NCI-H2196 treated with DMSO at 0.1 percent for 48 hours (cell line): Measurements from ENCODE around the gene ADD2.

Source experiments
- DNase-seq: peaks from one replicate; lab custom pipeline; 2025; ENCODE audit not compliant: unreplicated experiment; lab: John Stamatoyannopoulos, UW

Gene ADD2

GRCh38 chr2:70726947-70727725 lies 40.9 kb downstream of the ADD2 start:
- DNase-seq, result no peak

- DNase-seq, result no peak
Measured at GRCh38 chr2:70725505-70725904, 42.5 kb downstream of the ADD2 start.

- no peak for DNase-seq
Measured at GRCh38 chr2:70724366-70724765, 43.6 kb downstream of the ADD2 start.

GRCh38 chr2:70723286-70723885 lies 44.6 kb downstream of the ADD2 start:
- DNase-seq, result no peak

GRCh38 chr2:70720124-70720523 lies 47.9 kb downstream of the ADD2 start:
- no peak for DNase-seq

- DNase-seq, result no peak
Measured at GRCh38 chr2:70719231-70719630, 48.8 kb downstream of the ADD2 start.

- DNase-seq, result no peak
Measured at GRCh38 chr2:70718736-70719135, 49.3 kb downstream of the ADD2 start.

- DNase-seq, result no peak
Measured at GRCh38 chr2:70718241-70718640, 49.8 kb downstream of the ADD2 start.

GRCh38 chr2:70717431-70718038 lies 50.5 kb downstream of the ADD2 start:
- no peak for DNase-seq

- no peak for DNase-seq
Measured at GRCh38 chr2:70716951-70717350, 51.0 kb downstream of the ADD2 start.

GRCh38 chr2:70716131-70716743 lies 51.8 kb downstream of the ADD2 start:
- no peak for DNase-seq

- DNase-seq, result no peak
Measured at GRCh38 chr2:70715071-70715985, 52.7 kb downstream of the ADD2 start.

GRCh38 chr2:70714141-70714905 lies 53.7 kb downstream of the ADD2 start:
- DNase-seq, result no peak

GRCh38 chr2:70712916-70713315 lies 55.1 kb downstream of the ADD2 start:
- no peak for DNase-seq

GRCh38 chr2:70711191-70711590 lies 56.8 kb downstream of the ADD2 start:
- no peak for DNase-seq

- DNase-seq, result no peak
Measured at GRCh38 chr2:70710038-70710690, 57.8 kb downstream of the ADD2 start.

GRCh38 chr2:70709275-70710037 lies 58.5 kb downstream of the ADD2 start:
- DNase-seq, result no peak

- no peak for DNase-seq
Measured at GRCh38 chr2:70708376-70709199, 59.4 kb downstream of the ADD2 start.
